SK-N-SH (cell line): Measurements from ENCODE around the gene SLCO1B3. TPM values are rescaled to one million over a fixed set of nuclear protein-coding genes. Genes with fewer than 3 reads are reported as not detected.

ENCODE experiments used
- CTCF ChIA-PET: fragments of 300-600, 350-600 bp; formaldehyde crosslinking; extraction: SDS; loops from one replicate; lab custom pipeline; 2021; lab: Yijun Ruan, JAX
- POLR2A ChIA-PET: fragments of 350-600 bp; sonication (Branson Sonifier 250); formaldehyde crosslinking; extraction: SDS; loops from one replicate; lab custom pipeline; 2020; ENCODE audit warnings: antibody characterized with exemption, inconsistent platforms; lab: Yijun Ruan, JAX
- DNase-seq: peaks from one replicate; pipeline ENCODE4 v3.0.0; 2012
- H2AFZ ChIP-seq: fragments of 200-600 bp; sonication (generic); 2 replicates; pipeline ENCODE4 v1.8.1; 2016; ENCODE audit warnings: antibody characterized with exemption, mild to moderate bottlenecking, low read depth
- H3F3A ChIP-seq: fragments of 200-600 bp; sonication (generic); replicated peaks from 2 replicates; pipeline ENCODE3; 2016; ENCODE audit warnings: antibody characterized with exemption, mild to moderate bottlenecking; ENCODE audit not compliant: insufficient read depth
- H3K27ac ChIP-seq, 2 experiments: fragments of 200-500 bp in 1 of 2; fragments of 200-600 bp in 1 of 2; sonication (Bioruptor generic) in 1 of 2; sonication (generic), shearing (Covaris generic) in 1 of 2; 2 replicates each; pipeline versions ENCODE4 v1.5.1 to v1.6.1; 2014 to 2016; ENCODE audit warnings: low read depth in 2 of 2, inconsistent platforms in 1 of 2, low read length in 1 of 2, mild to moderate bottlenecking in 1 of 2, mixed read lengths in 1 of 2
- H3K27me3 ChIP-seq: fragments of 200-600 bp; sonication (generic), shearing (Covaris generic); 2 replicates; pipeline ENCODE4 v1.6.1; 2016; ENCODE audit warnings: mixed run types; ENCODE audit not compliant: insufficient read depth
- H3K36me3 ChIP-seq, 2 experiments: fragments of 200-500 bp in 1 of 2; fragments of 200-600 bp in 1 of 2; sonication (Bioruptor generic) in 1 of 2; sonication (generic) in 1 of 2; replicated peaks in 1 of 2; 2 replicates each; pipeline versions ENCODE3 to v1.5.1; 2014 to 2016; ENCODE audit warnings: low read length in 1 of 2, mild to moderate bottlenecking in 1 of 2; ENCODE audit not compliant: insufficient read depth in 2 of 2, control insufficient read depth in 1 of 2
- H3K4me1 ChIP-seq, 2 experiments: fragments of 200-500 bp in 1 of 2; fragments of 200-600 bp in 1 of 2; sonication (Bioruptor generic) in 1 of 2; sonication (generic), shearing (Covaris generic) in 1 of 2; 2 replicates each; pipeline versions ENCODE4 v1.5.1 to v1.6.1; 2014 to 2016; ENCODE audit warnings: low read depth in 1 of 2, low read length in 1 of 2, mixed run types in 1 of 2; ENCODE audit not compliant: insufficient read depth in 2 of 2, control insufficient read depth in 1 of 2
- H3K4me2 ChIP-seq: fragments of 200-600 bp; sonication (generic), shearing (Covaris generic); 2 replicates; pipeline ENCODE4 v1.6.1; 2017; ENCODE audit warnings: mixed run types
- H3K4me3 ChIP-seq, 2 experiments: fragments of 200-500 bp in 1 of 2; fragments of 200-600 bp in 1 of 2; sonication (Bioruptor generic) in 1 of 2; sonication (generic), shearing (Covaris generic) in 1 of 2; 2 replicates each; pipeline versions ENCODE4 v1.5.1 to v1.8.1; 2014 to 2016; ENCODE audit warnings: low read depth in 2 of 2, inconsistent platforms in 1 of 2, low read length in 1 of 2, mild to moderate bottlenecking in 1 of 2, mixed read lengths in 1 of 2, moderate library complexity in 1 of 2
- H3K79me2 ChIP-seq: fragments of 200-600 bp; sonication (generic); 2 replicates; pipeline ENCODE4 v1.8.1; 2017; ENCODE audit warnings: mild to moderate bottlenecking; ENCODE audit not compliant: insufficient read depth
- H3K9ac ChIP-seq: fragments of 200-600 bp; sonication (generic); 2 replicates; pipeline ENCODE4 v1.6.1; 2017; ENCODE audit warnings: mixed run types
- H3K9me2 ChIP-seq: fragments of 200-600 bp; sonication (generic); 2 replicates; pipeline ENCODE4 v1.6.1; 2017; ENCODE audit warnings: mixed run types
- H3K9me3 ChIP-seq: fragments of 200-600 bp; sonication (generic); 2 replicates; pipeline ENCODE4 v1.6.1; 2017; ENCODE audit warnings: mixed run types, mild to moderate bottlenecking, moderate library complexity
- H4K20me1 ChIP-seq: fragments of 200-600 bp; sonication (generic); 2 replicates; pipeline ENCODE4 v1.6.1; 2017; ENCODE audit warnings: mild to moderate bottlenecking, mixed run types; ENCODE audit not compliant: insufficient read depth
- ELF1 ChIP-seq: IDR thresholded peaks from 2 replicates; pipeline ENCODE4 v1.4.0; 2012
- FOXM1 ChIP-seq: IDR thresholded peaks from 2 replicates; pipeline ENCODE4 v1.4.0; 2012; ENCODE audit warnings: low read depth, mild to moderate bottlenecking
- JUND ChIP-seq: IDR thresholded peaks from 2 replicates; pipeline ENCODE4 v1.4.0; 2012
- MEF2A ChIP-seq: IDR thresholded peaks from 2 replicates; pipeline ENCODE4 v1.4.0; 2012; ENCODE audit warnings: low read depth, borderline replicate concordance
- MXI1 ChIP-seq: IDR thresholded peaks from 2 replicates; pipeline ENCODE4 v1.6.1; 2012; ENCODE audit warnings: mild to moderate bottlenecking, low read depth, low read length, improper control_type of control experiment
- NRF1 ChIP-seq: IDR thresholded peaks from 2 replicates; pipeline ENCODE4 v1.6.1; 2012; ENCODE audit warnings: low read depth, mild to moderate bottlenecking, low read length
- RAD21 ChIP-seq: IDR thresholded peaks from 2 replicates; pipeline ENCODE4 v1.6.1; 2012; ENCODE audit warnings: mild to moderate bottlenecking, low read length
- RFX5 ChIP-seq: IDR thresholded peaks from 2 replicates; pipeline ENCODE4 v1.6.1; 2012; ENCODE audit warnings: mild to moderate bottlenecking, improper control_type of control experiment, low read length
- RXRA ChIP-seq: IDR thresholded peaks from 2 replicates; pipeline ENCODE4 v1.4.0; 2012; ENCODE audit warnings: low read depth, mild to moderate bottlenecking, borderline replicate concordance
- TCF12 ChIP-seq: IDR thresholded peaks from 2 replicates; pipeline ENCODE4 v1.4.0; 2012
- TEAD4 ChIP-seq: IDR thresholded peaks from 2 replicates; pipeline ENCODE4 v1.4.0; 2012; ENCODE audit warnings: mild to moderate bottlenecking, borderline replicate concordance; ENCODE audit not compliant: insufficient read depth
- WGBS: methylation state at CpG from one replicate; pipeline ENCODE4 v1.1.6; 2017; ENCODE audit warnings: low lambda C conversion rate; 5-methylcytosine and 5-hydroxymethylcytosine counted together
- polyA plus RNA-seq, 3 experiments: library from polyadenylated mRNA; depleted of rRNA; stranded (reverse); fragments of >200 nt; gene quantifications; 2 replicates each; pipeline ENCODE4 v1.2.3, GENCODE V29; 2012
- TF ChIP-seq, protein P1 (sequence below): IDR thresholded peaks from 2 replicates; pipeline ENCODE4; 2012
- TF ChIP-seq, protein P2 (sequence below): fragments of 150-350 bp; IDR thresholded peaks from 2 replicates; pipeline ENCODE4 v1.6.1; 2017; ENCODE audit warnings: antibody characterized with exemption, low read length, low read depth, borderline replicate concordance
- TF ChIP-seq, protein P3 (sequence below): IDR thresholded peaks from 2 replicates; pipeline ENCODE4 v1.4.0; 2012; ENCODE audit warnings: low read depth
- TF ChIP-seq, protein P4 (sequence below): IDR thresholded peaks from 2 replicates; pipeline ENCODE4 v1.4.0; 2012; ENCODE audit warnings: low read depth, borderline replicate concordance

SLCO1B3 gene
- polyA plus RNA-seq, 1 of the 3 experiments (the other 2 are of a cell fraction): not detected

DNA sequence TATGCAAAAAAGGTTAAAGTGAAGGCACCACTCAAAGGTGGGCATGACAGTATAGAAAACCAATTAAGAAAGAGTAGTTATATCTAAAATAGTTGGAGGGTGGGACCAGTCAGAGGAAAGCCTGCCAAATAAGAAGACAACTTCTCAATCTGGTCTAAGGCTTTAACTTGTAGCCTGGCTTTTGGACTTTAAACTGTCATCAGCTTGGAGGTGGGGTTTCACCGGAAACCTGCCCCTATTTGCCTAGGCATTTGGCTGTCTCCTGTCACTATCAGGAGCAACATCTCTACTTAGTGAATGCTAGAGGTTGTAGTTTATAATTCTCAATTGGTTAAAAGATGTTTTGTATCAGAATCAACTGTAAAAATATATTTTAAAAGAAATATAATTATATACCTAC is 107.3 kb downstream of the SLCO1B3 start:
- Histone ChIP-seq H2AFZ (no peak overlapping the region), H3F3A (no peaks in the 10 kb centered on the region), H3K4me1 (no peaks in the 10 kb centered on the region), H3K4me2 (no peak overlapping the region), H4K20me1 (no peaks in the 10 kb centered on the region), H3K79me2 (no peaks in the 10 kb centered on the region), H3K27me3 (no peaks in the 10 kb centered on the region), H3K4me3 (no peak overlapping the region), H3K27ac (no peak overlapping the region), H3K36me3 (no peaks in the 10 kb centered on the region), H3K9ac (no peak overlapping the region), H3K9me3 (no peaks in the 10 kb centered on the region), H3K9me2 (no peaks in the 10 kb centered on the region)
- ChIA-PET CTCF (no interaction called here), POLR2A (no interaction called here)
- DNase-seq: no peak
- 0% methylated on average over 1 of the region's 1 CpG for WGBS
- no peak for TF ChIP-seq MEF2A
- TF ChIP-seq, protein P1, sequence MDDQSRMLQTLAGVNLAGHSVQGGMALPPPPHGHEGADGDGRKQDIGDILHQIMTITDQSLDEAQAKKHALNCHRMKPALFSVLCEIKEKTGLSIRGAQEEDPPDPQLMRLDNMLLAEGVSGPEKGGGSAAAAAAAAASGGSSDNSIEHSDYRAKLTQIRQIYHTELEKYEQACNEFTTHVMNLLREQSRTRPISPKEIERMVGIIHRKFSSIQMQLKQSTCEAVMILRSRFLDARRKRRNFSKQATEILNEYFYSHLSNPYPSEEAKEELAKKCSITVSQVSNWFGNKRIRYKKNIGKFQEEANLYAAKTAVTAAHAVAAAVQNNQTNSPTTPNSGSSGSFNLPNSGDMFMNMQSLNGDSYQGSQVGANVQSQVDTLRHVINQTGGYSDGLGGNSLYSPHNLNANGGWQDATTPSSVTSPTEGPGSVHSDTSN: no peak
- TF ChIP-seq TCF12: no peak
- no peak for TF ChIP-seq JUND
- TF ChIP-seq FOXM1: no peak
- TF ChIP-seq, protein P2, sequence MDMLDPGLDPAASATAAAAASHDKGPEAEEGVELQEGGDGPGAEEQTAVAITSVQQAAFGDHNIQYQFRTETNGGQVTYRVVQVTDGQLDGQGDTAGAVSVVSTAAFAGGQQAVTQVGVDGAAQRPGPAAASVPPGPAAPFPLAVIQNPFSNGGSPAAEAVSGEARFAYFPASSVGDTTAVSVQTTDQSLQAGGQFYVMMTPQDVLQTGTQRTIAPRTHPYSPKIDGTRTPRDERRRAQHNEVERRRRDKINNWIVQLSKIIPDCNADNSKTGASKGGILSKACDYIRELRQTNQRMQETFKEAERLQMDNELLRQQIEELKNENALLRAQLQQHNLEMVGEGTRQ: no peak
- TF ChIP-seq, protein P3, sequence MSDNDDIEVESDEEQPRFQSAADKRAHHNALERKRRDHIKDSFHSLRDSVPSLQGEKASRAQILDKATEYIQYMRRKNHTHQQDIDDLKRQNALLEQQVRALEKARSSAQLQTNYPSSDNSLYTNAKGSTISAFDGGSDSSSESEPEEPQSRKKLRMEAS: no peak

DNA sequence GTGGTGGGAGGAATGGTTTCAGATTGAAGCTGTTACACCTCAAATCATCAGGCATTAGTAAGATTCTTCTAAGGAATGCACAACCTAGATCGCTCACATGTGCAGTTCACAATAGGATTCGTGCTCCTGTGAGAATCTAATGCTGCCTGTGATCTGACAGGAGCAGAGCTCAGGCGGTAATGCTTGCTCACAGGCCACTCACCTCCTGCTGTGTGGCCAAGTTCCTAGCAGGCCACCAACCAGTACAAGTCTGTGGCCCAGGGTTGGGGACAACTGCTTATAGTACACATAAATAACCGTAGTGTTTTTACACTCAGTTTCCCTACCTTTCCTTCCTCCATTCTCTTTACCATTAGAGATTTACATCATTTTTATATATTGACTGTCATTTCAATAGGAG is 121.4 kb downstream of the SLCO1B3 start:
- H3K79me2 ChIP-seq: no peaks in the 10 kb centered on the region
- TF ChIP-seq MXI1 (no peak), NRF1 (no peak), FOXM1 (no peak), RAD21 (no peak), RXRA (no peak), TEAD4 (no peak), ELF1 (no peak), MEF2A (no peak), RFX5 (no peak)
- TF ChIP-seq, protein P4, sequence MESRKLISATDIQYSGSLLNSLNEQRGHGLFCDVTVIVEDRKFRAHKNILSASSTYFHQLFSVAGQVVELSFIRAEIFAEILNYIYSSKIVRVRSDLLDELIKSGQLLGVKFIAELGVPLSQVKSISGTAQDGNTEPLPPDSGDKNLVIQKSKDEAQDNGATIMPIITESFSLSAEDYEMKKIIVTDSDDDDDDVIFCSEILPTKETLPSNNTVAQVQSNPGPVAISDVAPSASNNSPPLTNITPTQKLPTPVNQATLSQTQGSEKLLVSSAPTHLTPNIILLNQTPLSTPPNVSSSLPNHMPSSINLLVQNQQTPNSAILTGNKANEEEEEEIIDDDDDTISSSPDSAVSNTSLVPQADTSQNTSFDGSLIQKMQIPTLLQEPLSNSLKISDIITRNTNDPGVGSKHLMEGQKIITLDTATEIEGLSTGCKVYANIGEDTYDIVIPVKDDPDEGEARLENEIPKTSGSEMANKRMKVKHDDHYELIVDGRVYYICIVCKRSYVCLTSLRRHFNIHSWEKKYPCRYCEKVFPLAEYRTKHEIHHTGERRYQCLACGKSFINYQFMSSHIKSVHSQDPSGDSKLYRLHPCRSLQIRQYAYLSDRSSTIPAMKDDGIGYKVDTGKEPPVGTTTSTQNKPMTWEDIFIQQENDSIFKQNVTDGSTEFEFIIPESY: no peak
- TF ChIP-seq, protein P1: no peak
- TF ChIP-seq, protein P2: no peak
- H3K27ac ChIP-seq: no peak overlapping the region
- H3K9ac ChIP-seq: no peak overlapping the region
- no peaks in the 10 kb centered on the region for H4K20me1 ChIP-seq
- H2AFZ ChIP-seq: no peak overlapping the region
- H3K9me3 ChIP-seq: no peaks in the 10 kb centered on the region
- WGBS: 5% methylated on average over 4 of the region's 4 CpGs
- no peak for DNase-seq
- no peaks in the 10 kb centered on the region for H3K4me1 ChIP-seq
- H3F3A ChIP-seq: no peaks in the 10 kb centered on the region
- H3K36me3 ChIP-seq: no peaks in the 10 kb centered on the region
- no peaks in the 10 kb centered on the region for H3K9me2 ChIP-seq
- H3K4me3 ChIP-seq: no peak overlapping the region
- no peaks in the 10 kb centered on the region for H3K27me3 ChIP-seq
- ChIA-PET POLR2A (no interaction called here), CTCF (interaction anchor here (1.0 kb wide), 1 partner anchor 18 kb away, joined by 3 read pairs; no protein-coding TSS in a partner anchor)
- no peak overlapping the region for H3K4me2 ChIP-seq
